Stimulated activated naive B cell treated with anti-CD40 and anti-IgM and Interleukin-4, amounts not matched to agents 10 μg/mL and 1 μg/mL and 100 μg/mL, for 72 hours (primary cell): ENCODE data around the gene TLX1.

Source experiments
- ATAC-seq, 2 donors: fragments of 150-1000 bp; cut with Tn5 transposase; replicated peaks; 2 replicates each; pipeline ENCODE4 v1.10.0; 2021; ENCODE audit warnings: moderate library complexity in 1 of 2
- DNase-seq: peaks from one replicate; pipeline ENCODE4 v3.0.0; 2021
- H3K27ac Mint-ChIP-seq: one replicate; pipeline ENCODE4 v1.8.0; 2022; ENCODE audit warnings: mild to moderate bottlenecking, mixed read lengths
- H3K27me3 Mint-ChIP-seq, 2 donors: one replicate each; pipeline ENCODE4 v1.8.0; 2022; ENCODE audit warnings: mixed read lengths in 2 of 2
- H3K36me3 Mint-ChIP-seq, 2 donors: one replicate each; pipeline ENCODE4 v1.8.0; 2022; ENCODE audit warnings: mixed read lengths in 2 of 2, mild to moderate bottlenecking in 1 of 2
- H3K4me1 Mint-ChIP-seq, 2 donors: one replicate each; pipeline ENCODE4 v1.8.0; 2022; ENCODE audit warnings: mixed read lengths in 2 of 2, mild to moderate bottlenecking in 1 of 2
- H3K4me3 Mint-ChIP-seq, 2 donors: one replicate each; pipeline ENCODE4 v1.8.0; 2022; ENCODE audit warnings: mild to moderate bottlenecking in 2 of 2, mixed read lengths in 2 of 2, moderate library complexity in 1 of 2
- H3K9me3 Mint-ChIP-seq, 2 donors: one replicate each; pipeline ENCODE4 v1.8.0; 2022; ENCODE audit warnings: mixed read lengths in 2 of 2, mild to moderate bottlenecking in 1 of 2

Gene TLX1

GRCh38 chr10:101099901-101100300 is 31.2 kb upstream of the TLX1 start:
- Mint-ChIP-seq H3K27ac (no peak overlapping the region), H3K4me1 (peaks cover 6 to 7% of the 10 kb centered on the region in 2 donors), H3K9me3 (peaks cover 4 to 5% of the 10 kb centered on the region in 2 donors), H3K36me3 (no peaks in the 10 kb centered on the region), H3K27me3 (peaks cover 59 to 62% of the 10 kb centered on the region in 2 donors), H3K4me3 (no peak overlapping the region)
- no peak for ATAC-seq
- DNase-seq, result no peak

GRCh38 chr10:101101372-101101881 is 29.7 kb upstream of the TLX1 start:
- no peak overlapping the region for H3K27ac Mint-ChIP-seq
- no peak for DNase-seq
- no peak for ATAC-seq
- H3K36me3 Mint-ChIP-seq, result no peaks in the 10 kb centered on the region
- H3K27me3 Mint-ChIP-seq, result peaks cover 48 to 58% of the 10 kb centered on the region in 2 donors
- no peak overlapping the region for H3K4me3 Mint-ChIP-seq
- H3K9me3 Mint-ChIP-seq, result peaks cover 4 to 5% of the 10 kb centered on the region in 2 donors
- peaks cover 0 to 4% of the 10 kb centered on the region in 2 donors for H3K4me1 Mint-ChIP-seq

- peaks cover 4 to 5% of the 10 kb centered on the region in 2 donors for H3K9me3 Mint-ChIP-seq
- H3K27ac Mint-ChIP-seq, result no peak overlapping the region
- peaks cover 0 to 4% of the 10 kb centered on the region in 2 donors for H3K4me1 Mint-ChIP-seq
- DNase-seq (no peak), ATAC-seq (peak in 1 of 2 donors; percentile 2)
- peaks cover 44 to 60% of the 10 kb centered on the region in 2 donors for H3K27me3 Mint-ChIP-seq
- H3K4me3 Mint-ChIP-seq, result no peak overlapping the region
- no peaks in the 10 kb centered on the region for H3K36me3 Mint-ChIP-seq
Observed at GRCh38 chr10:101103430-101103829, 27.7 kb upstream of the TLX1 start.

- Mint-ChIP-seq H3K4me1 (no peaks in the 10 kb centered on the region), H3K9me3 (no peaks in the 10 kb centered on the region), H3K36me3 (no peaks in the 10 kb centered on the region), H3K27ac (no peak overlapping the region), H3K27me3 (peaks cover 33 to 65% of the 10 kb centered on the region in 2 donors), H3K4me3 (no peak overlapping the region)
- DNase-seq, result no peak
- no peak for ATAC-seq
Observed at GRCh38 chr10:101106351-101106750, 24.7 kb upstream of the TLX1 start.

GRCh38 chr10:101107771-101108170 is 23.3 kb upstream of the TLX1 start:
- Mint-ChIP-seq H3K4me1 (no peaks in the 10 kb centered on the region), H3K27ac (no peak overlapping the region)

GRCh38 chr10:101110856-101111523 is 20.1 kb upstream of the TLX1 start:
- no peak for ATAC-seq
- no peak for DNase-seq
- Mint-ChIP-seq H3K27me3 (peaks cover 42 to 84% of the 10 kb centered on the region in 2 donors), H3K9me3 (no peaks in the 10 kb centered on the region), H3K4me1 (peaks cover 0 to 1% of the 10 kb centered on the region in 2 donors), H3K27ac (no peak overlapping the region), H3K4me3 (no peak overlapping the region), H3K36me3 (no peaks in the 10 kb centered on the region)

More at GRCh38 chr10:101107771-101108170, 23.3 kb upstream of the TLX1 start:
- ATAC-seq (no peak), DNase-seq (no peak)
- peaks cover 33 to 65% of the 10 kb centered on the region in 2 donors for H3K27me3 Mint-ChIP-seq
- no peak overlapping the region for H3K4me3 Mint-ChIP-seq
- H3K36me3 Mint-ChIP-seq, result no peaks in the 10 kb centered on the region
- no peaks in the 10 kb centered on the region for H3K9me3 Mint-ChIP-seq

- no peak overlapping the region for H3K27ac Mint-ChIP-seq
- peaks cover 0 to 1% of the 10 kb centered on the region in 2 donors for H3K4me1 Mint-ChIP-seq
- H3K9me3 Mint-ChIP-seq, result no peaks in the 10 kb centered on the region
- ATAC-seq (no peak), DNase-seq (no peak)
- H3K4me3 Mint-ChIP-seq, result no peak overlapping the region
- H3K27me3 Mint-ChIP-seq, result peaks cover 47 to 85% of the 10 kb centered on the region in 2 donors
- no peaks in the 10 kb centered on the region for H3K36me3 Mint-ChIP-seq
Observed at GRCh38 chr10:101111547-101111946, 19.6 kb upstream of the TLX1 start.

- peaks cover 0 to 1% of the 10 kb centered on the region in 2 donors for H3K4me1 Mint-ChIP-seq
- DNase-seq (no peak), ATAC-seq (no peak)
- H3K4me3 Mint-ChIP-seq, result no peak overlapping the region
- H3K9me3 Mint-ChIP-seq, result no peaks in the 10 kb centered on the region
- no peaks in the 10 kb centered on the region for H3K36me3 Mint-ChIP-seq
- peaks cover 44 to 73% of the 10 kb centered on the region in 2 donors for H3K27me3 Mint-ChIP-seq
- H3K27ac Mint-ChIP-seq, result no peak overlapping the region
Observed at GRCh38 chr10:101112799-101113594, 18.1 kb upstream of the TLX1 start.

GRCh38 chr10:101113890-101114403 is 17.2 kb upstream of the TLX1 start:
- Mint-ChIP-seq H3K27ac (no peak overlapping the region), H3K4me3 (no peak overlapping the region), H3K9me3 (no peaks in the 10 kb centered on the region), H3K27me3 (peaks cover 44 to 71% of the 10 kb centered on the region in 2 donors), H3K36me3 (no peaks in the 10 kb centered on the region), H3K4me1 (peaks cover 0 to 1% of the 10 kb centered on the region in 2 donors)
- no peak for DNase-seq
- no peak for ATAC-seq

GRCh38 chr10:101114646-101115045 is 16.5 kb upstream of the TLX1 start:
- no peak for DNase-seq
- Mint-ChIP-seq H3K27ac (no peak overlapping the region), H3K36me3 (no peaks in the 10 kb centered on the region), H3K9me3 (no peaks in the 10 kb centered on the region), H3K27me3 (peaks cover 48 to 72% of the 10 kb centered on the region in 2 donors), H3K4me3 (no peak overlapping the region), H3K4me1 (peaks cover 0 to 1% of the 10 kb centered on the region in 2 donors)
- ATAC-seq, result no peak

GRCh38 chr10:101116754-101117153 is 14.3 kb upstream of the TLX1 start:
- H3K27me3 Mint-ChIP-seq, result peaks cover 49 to 67% of the 10 kb centered on the region in 2 donors
- ATAC-seq (no peak), DNase-seq (no peak)
- peaks cover 10 to 12% of the 10 kb centered on the region in 2 donors for H3K4me1 Mint-ChIP-seq
- no peak overlapping the region for H3K27ac Mint-ChIP-seq
- H3K9me3 Mint-ChIP-seq, result no peaks in the 10 kb centered on the region
- peaks cover 0 to 1% of the 10 kb centered on the region in 2 donors for H3K36me3 Mint-ChIP-seq
- H3K4me3 Mint-ChIP-seq, result no peak overlapping the region

GRCh38 chr10:101118031-101118430 is 13.1 kb upstream of the TLX1 start:
- no peak for DNase-seq
- no peak overlapping the region for H3K27ac Mint-ChIP-seq
- H3K4me1 Mint-ChIP-seq, result peaks cover 20 to 25% of the 10 kb centered on the region in 2 donors
- H3K9me3 Mint-ChIP-seq, result no peaks in the 10 kb centered on the region
- H3K36me3 Mint-ChIP-seq, result peaks cover 0 to 1% of the 10 kb centered on the region in 2 donors
- peaks cover 54 to 69% of the 10 kb centered on the region in 2 donors for H3K27me3 Mint-ChIP-seq
- H3K4me3 Mint-ChIP-seq, result no peak overlapping the region
- no peak for ATAC-seq

GRCh38 chr10:101120520-101120883 is 10.6 kb upstream of the TLX1 start:
- Mint-ChIP-seq H3K4me1 (peaks cover 24 to 36% of the 10 kb centered on the region in 2 donors), H3K27ac (peak overlapping the region; percentile 79), H3K36me3 (peaks cover 0 to 1% of the 10 kb centered on the region in 2 donors), H3K9me3 (no peaks in the 10 kb centered on the region), H3K27me3 (peaks cover 50 to 70% of the 10 kb centered on the region in 2 donors), H3K4me3 (peak overlapping the region; percentile 88)
- no peak for ATAC-seq
- DNase-seq, result no peak

- Mint-ChIP-seq H3K27ac (peak overlapping the region; percentile 79), H3K4me3 (peak overlapping the region; percentile 88), H3K4me1 (peaks cover 24 to 36% of the 10 kb centered on the region in 2 donors), H3K27me3 (peaks cover 54 to 72% of the 10 kb centered on the region in 2 donors), H3K9me3 (no peaks in the 10 kb centered on the region), H3K36me3 (peaks cover 0 to 1% of the 10 kb centered on the region in 2 donors)
- no peak for DNase-seq
- ATAC-seq, result peak; percentile 79 to 80
Observed at GRCh38 chr10:101120884-101121653, 10.0 kb upstream of the TLX1 start.
